Astrocyte (in vitro differentiated cells and primary cell): ENCODE measurements around the gene HES3. TPM values are rescaled to one million over a fixed set of nuclear protein-coding genes. Genes with fewer than 3 reads are reported as not detected.

Experiments
- DNase-seq: peaks from one replicate; pipeline ENCODE4 v3.0.0-alpha.2; 2010; ENCODE audit warnings: low read depth
- FAIRE-seq: peaks from 2 replicates; lab custom pipeline; 2011; peaks lifted over from hg19 to GRCh38; lab: Jason Lieb, UNC
- H2AFZ ChIP-seq: 2 replicates; pipeline ENCODE4 v1.6.0; 2012; ENCODE audit warnings: low read depth, low read length, inconsistent platforms
- H3K27ac ChIP-seq: 2 replicates; pipeline ENCODE4 v1.5.1; 2011; ENCODE audit warnings: low read depth, low read length, inconsistent platforms
- H3K27me3 ChIP-seq: 2 replicates; pipeline ENCODE4 v1.6.0; 2011; ENCODE audit warnings: low read length, inconsistent platforms; ENCODE audit not compliant: insufficient read depth
- H3K36me3 ChIP-seq: 2 replicates; pipeline ENCODE4 v1.5.1; 2011; ENCODE audit warnings: low read length, inconsistent platforms; ENCODE audit not compliant: insufficient read depth
- H3K4me1 ChIP-seq: 2 replicates; pipeline ENCODE4 v1.5.1; 2011; ENCODE audit warnings: low read length, inconsistent platforms; ENCODE audit not compliant: insufficient read depth
- H3K4me2 ChIP-seq: 2 replicates; pipeline ENCODE4 v1.6.0; 2012; ENCODE audit warnings: low read length, inconsistent platforms
- H3K4me3 ChIP-seq: 2 replicates; pipeline ENCODE4 v1.5.1; 2011; ENCODE audit warnings: low read depth, mild to moderate bottlenecking, low read length, inconsistent platforms; ENCODE audit not compliant: insufficient read depth
- H3K79me2 ChIP-seq: 2 replicates; pipeline ENCODE4 v1.6.0; 2012; ENCODE audit warnings: mild to moderate bottlenecking, low read length, inconsistent platforms; ENCODE audit not compliant: insufficient read depth
- H3K9ac ChIP-seq: 2 replicates; pipeline ENCODE4 v1.6.0; 2012; ENCODE audit warnings: mild to moderate bottlenecking, low read length, inconsistent platforms
- H3K9me3 ChIP-seq: 2 replicates; pipeline ENCODE4 v1.5.1; 2012; ENCODE audit warnings: low read depth, mild to moderate bottlenecking, low read length, inconsistent platforms; ENCODE audit not compliant: insufficient read depth
- H4K20me1 ChIP-seq: 2 replicates; pipeline ENCODE4 v1.6.0; 2012; ENCODE audit warnings: low read length, inconsistent platforms; ENCODE audit not compliant: insufficient read depth
- H3K27ac Mint-ChIP-seq: one replicate; pipeline ENCODE4 v1.8.0; 2021; ENCODE audit warnings: mild to moderate bottlenecking, mixed read lengths; ENCODE audit not compliant: unreplicated experiment
- H3K27me3 Mint-ChIP-seq: one replicate; pipeline ENCODE4 v1.8.0; 2021; ENCODE audit warnings: low read depth, mixed read lengths; ENCODE audit not compliant: unreplicated experiment
- H3K36me3 Mint-ChIP-seq: one replicate; pipeline ENCODE4 v1.8.0; 2021; ENCODE audit warnings: low read depth, mixed read lengths; ENCODE audit not compliant: unreplicated experiment
- H3K4me1 Mint-ChIP-seq: one replicate; pipeline ENCODE4 v1.8.0; 2021; ENCODE audit warnings: low read depth, mixed read lengths; ENCODE audit not compliant: unreplicated experiment
- H3K4me3 Mint-ChIP-seq: one replicate; pipeline ENCODE4 v1.8.0; 2021; ENCODE audit warnings: mild to moderate bottlenecking, moderate library complexity, mixed read lengths; ENCODE audit not compliant: unreplicated experiment
- H3K9me3 Mint-ChIP-seq: one replicate; pipeline ENCODE4 v1.8.0; 2021; ENCODE audit warnings: mild to moderate bottlenecking, mixed read lengths; ENCODE audit not compliant: unreplicated experiment
- CTCF ChIP-seq: IDR thresholded peaks from 2 replicates; pipeline ENCODE4 v1.5.1; 2011; ENCODE audit warnings: low read depth, mild to moderate bottlenecking, inconsistent platforms, low read length, moderate library complexity; ENCODE audit not compliant: insufficient read depth
- EZH2 ChIP-seq: IDR thresholded peaks from 2 replicates; pipeline ENCODE4 v1.6.1; 2012; ENCODE audit warnings: mild to moderate bottlenecking, low read length, inconsistent platforms; ENCODE audit not compliant: insufficient read depth
- total RNA-seq: library from RNA; stranded (reverse); gene quantifications from 2 replicates; pipeline ENCODE4 v1.2.1, GENCODE V29; 2021

HES3 gene
- total RNA-seq, 1 donor from 2014 or later: not detected

GRCh38 chr1:6251681-6252373 lies 7.8 kb downstream of the HES3 start:
- Histone ChIP-seq H3K27me3 (peaks cover 12% of the 10 kb centered on the region), H2AFZ (no peak overlapping the region), H3K4me1 (no peaks in the 10 kb centered on the region), H3K9ac (no peak overlapping the region), H3K27ac (no peak overlapping the region), H3K4me3 (no peak overlapping the region), H3K4me2 (no peak overlapping the region), H3K36me3 (no peaks in the 10 kb centered on the region), H3K79me2 (no peaks in the 10 kb centered on the region), H4K20me1 (peaks cover 10% of the 10 kb centered on the region), H3K9me3 (no peaks in the 10 kb centered on the region)
- Mint-ChIP-seq H3K27me3 (peaks cover 54% of the 10 kb centered on the region), H3K36me3 (peaks cover 2% of the 10 kb centered on the region), H3K27ac (no peak overlapping the region), H3K9me3 (no peaks in the 10 kb centered on the region), H3K4me1 (no peaks in the 10 kb centered on the region), H3K4me3 (no peak overlapping the region)
- TF ChIP-seq EZH2 (no peak), CTCF (no peak)
- DNase-seq (no peak), FAIRE-seq (no peak)

- Histone ChIP-seq H3K4me2 (no peak overlapping the region), H3K79me2 (no peaks in the 10 kb centered on the region), H3K4me3 (no peak overlapping the region), H3K36me3 (no peaks in the 10 kb centered on the region), H3K9me3 (no peaks in the 10 kb centered on the region), H3K9ac (no peak overlapping the region), H3K27me3 (peaks cover 12% of the 10 kb centered on the region), H2AFZ (no peak overlapping the region), H3K27ac (no peak overlapping the region), H4K20me1 (peaks cover 9% of the 10 kb centered on the region), H3K4me1 (no peaks in the 10 kb centered on the region)
- no peak for TF ChIP-seq EZH2
- no peak for TF ChIP-seq CTCF
- FAIRE-seq: no peak
- no peaks in the 10 kb centered on the region for H3K4me1 Mint-ChIP-seq
- no peak overlapping the region for H3K4me3 Mint-ChIP-seq
- no peak overlapping the region for H3K27ac Mint-ChIP-seq
- peaks cover 2% of the 10 kb centered on the region for H3K36me3 Mint-ChIP-seq
- H3K9me3 Mint-ChIP-seq: no peaks in the 10 kb centered on the region
- DNase-seq: no peak
- H3K27me3 Mint-ChIP-seq: peaks cover 55% of the 10 kb centered on the region
Measured at GRCh38 chr1:6252374-6252710, 8.4 kb downstream of the HES3 start.

GRCh38 chr1:6253380-6253779 lies 9.4 kb downstream of the HES3 start:
- no peak overlapping the region for H3K27ac ChIP-seq
- Mint-ChIP-seq H3K4me3 (no peak overlapping the region), H3K9me3 (no peaks in the 10 kb centered on the region), H3K36me3 (peaks cover 2% of the 10 kb centered on the region), H3K4me1 (no peaks in the 10 kb centered on the region), H3K27me3 (peaks cover 54% of the 10 kb centered on the region), H3K27ac (no peak overlapping the region)
- TF ChIP-seq EZH2: no peak
- no peak for TF ChIP-seq CTCF
- peaks cover 9% of the 10 kb centered on the region for H4K20me1 ChIP-seq
- no peaks in the 10 kb centered on the region for H3K9me3 ChIP-seq
- H2AFZ ChIP-seq: no peak overlapping the region
- no peak overlapping the region for H3K9ac ChIP-seq
- no peak for DNase-seq
- peaks cover 12% of the 10 kb centered on the region for H3K27me3 ChIP-seq
- FAIRE-seq: no peak
- no peaks in the 10 kb centered on the region for H3K79me2 ChIP-seq
- H3K4me2 ChIP-seq: no peak overlapping the region
- H3K4me3 ChIP-seq: no peak overlapping the region
- no peaks in the 10 kb centered on the region for H3K36me3 ChIP-seq
- no peaks in the 10 kb centered on the region for H3K4me1 ChIP-seq
